GM18951 (cell line): ENCODE measurements around the gene TGM6.

Experiments
- POLR2A ChIP-seq: IDR thresholded peaks from 4 replicates; pipeline ENCODE4 v1.6.1; 2011; ENCODE audit warnings: mild to moderate bottlenecking; ENCODE audit not compliant: insufficient read length, insufficient read depth; ENCODE audit errors: extremely low read depth
- in situ Hi-C: fragments of 300-500 bp; cut with MboI; formaldehyde crosslinking; loops from one replicate; pipeline ENCODE4 v1.12.0; 2022; ENCODE audit warnings: low sequenced_read_pairs, mixed read lengths, inconsistent platforms; ENCODE audit not compliant: unreplicated experiment

Gene TGM6

DNA sequence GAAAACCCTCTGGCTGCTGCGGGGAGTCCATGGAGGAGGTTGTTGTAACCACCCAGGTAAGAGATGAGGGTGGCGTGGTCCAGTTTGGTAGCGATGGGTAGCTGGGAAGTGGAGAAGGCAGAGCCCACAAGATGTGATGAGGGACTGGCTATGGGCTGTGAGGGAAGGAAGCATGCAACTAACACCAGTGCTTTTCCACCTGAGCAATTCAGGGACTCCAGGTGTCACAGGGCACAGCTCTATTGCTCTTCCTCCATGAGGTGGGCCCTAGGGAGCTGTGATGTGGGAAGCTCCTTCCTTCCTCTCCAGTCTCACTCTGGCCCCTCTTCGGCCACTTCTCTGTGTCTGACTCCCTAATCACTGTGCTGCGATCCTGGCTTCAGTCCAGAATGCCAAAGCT, 32.4 kb upstream of the TGM6 start:
- in situ Hi-C loops = no loop called here
- no peak for TF ChIP-seq POLR2A

GRCh38 chr20:2349801-2350200, 30.9 kb upstream of the TGM6 start:
- in situ Hi-C loops = no loop called here
- no peak for TF ChIP-seq POLR2A

DNA sequence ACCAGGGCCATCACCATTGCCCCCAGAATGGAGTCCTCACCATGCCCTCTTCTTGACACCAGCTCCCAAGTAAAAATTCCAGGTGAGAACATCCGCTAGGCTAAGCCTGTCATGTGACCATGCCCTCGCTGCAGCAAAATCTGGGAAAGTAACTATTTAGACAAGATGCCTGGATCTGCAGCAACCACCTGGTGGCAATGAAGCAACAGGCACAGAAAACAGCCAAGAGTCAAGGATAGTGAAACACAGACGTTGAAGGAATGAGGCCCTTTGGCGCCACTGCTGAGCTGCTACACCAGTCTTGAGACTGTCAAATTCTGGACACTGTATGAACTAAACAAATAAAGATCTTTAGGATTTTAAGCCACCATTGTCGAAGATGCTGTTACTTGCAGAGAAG, 30.1 kb upstream of the TGM6 start:
- in situ Hi-C loops = no loop called here
- no peak for TF ChIP-seq POLR2A

DNA sequence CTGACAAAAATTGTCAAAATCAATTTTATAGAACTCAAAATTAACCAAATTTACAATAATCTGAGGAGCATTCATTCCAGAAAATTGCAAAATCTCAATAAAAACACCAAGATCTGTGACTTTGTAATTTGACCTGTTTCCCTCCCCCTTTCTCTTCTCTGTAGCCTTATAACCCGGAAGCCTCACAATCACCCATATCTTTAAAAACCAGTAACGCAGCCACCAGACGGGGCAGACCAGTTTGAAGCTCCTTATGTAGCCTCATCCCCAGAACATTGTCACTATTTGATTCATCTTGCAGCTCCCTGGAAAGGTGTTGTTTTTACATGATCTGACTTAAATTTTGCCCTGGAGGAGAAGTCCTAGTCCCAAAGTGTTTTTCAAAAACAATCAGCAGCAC, 27.5 kb upstream of the TGM6 start:
- no peak for TF ChIP-seq POLR2A
- in situ Hi-C loops = no loop called here

GRCh38 chr20:2357114-2357513, 23.6 kb upstream of the TGM6 start:
- in situ Hi-C loops = no loop called here
- TF ChIP-seq POLR2A = no peak

DNA sequence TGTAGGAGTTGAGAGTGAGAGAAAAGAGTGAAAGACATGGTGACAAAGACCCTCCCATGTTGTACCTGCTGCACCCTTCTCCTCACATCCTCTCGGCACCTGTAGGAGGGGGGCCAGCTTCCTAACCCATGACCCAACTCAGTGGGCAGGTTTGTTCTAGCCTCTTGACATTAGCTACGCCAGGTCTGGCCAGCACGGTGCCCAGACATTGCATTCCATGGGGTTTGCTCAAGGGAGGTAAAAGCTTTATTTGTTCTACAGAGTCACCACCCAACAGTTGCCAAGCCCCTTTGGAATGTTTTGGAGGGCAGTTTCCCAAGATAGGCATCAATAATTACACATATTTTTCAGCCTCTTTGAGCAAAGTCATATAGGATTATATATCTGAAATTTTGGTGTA, 22.7 kb upstream of the TGM6 start:
- no peak for TF ChIP-seq POLR2A
- in situ Hi-C loops = no loop called here

GRCh38 chr20:2361035-2361593, 19.6 kb upstream of the TGM6 start:
- in situ Hi-C loops = no loop called here
- TF ChIP-seq POLR2A = no peak

DNA sequence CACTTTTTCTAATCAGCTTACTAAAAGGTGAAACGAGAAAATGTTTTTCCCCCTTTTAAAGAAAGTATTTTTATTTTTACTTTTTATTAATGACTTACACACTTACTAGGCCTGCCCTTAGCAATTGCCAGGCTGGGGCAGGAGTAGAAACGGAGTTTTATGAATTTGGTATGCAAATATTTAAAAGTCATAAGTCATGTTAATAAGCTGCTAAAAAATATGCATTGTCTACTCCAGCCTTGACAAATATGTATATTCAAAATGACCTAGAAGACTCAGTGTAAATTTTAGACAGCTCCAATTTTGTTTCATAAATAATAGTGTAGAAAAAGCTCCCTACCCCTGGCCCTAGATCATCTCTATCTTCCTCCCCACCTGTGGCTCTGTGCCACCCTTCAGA, 17.5 kb upstream of the TGM6 start:
- in situ Hi-C loops = no loop called here
- no peak for TF ChIP-seq POLR2A

DNA sequence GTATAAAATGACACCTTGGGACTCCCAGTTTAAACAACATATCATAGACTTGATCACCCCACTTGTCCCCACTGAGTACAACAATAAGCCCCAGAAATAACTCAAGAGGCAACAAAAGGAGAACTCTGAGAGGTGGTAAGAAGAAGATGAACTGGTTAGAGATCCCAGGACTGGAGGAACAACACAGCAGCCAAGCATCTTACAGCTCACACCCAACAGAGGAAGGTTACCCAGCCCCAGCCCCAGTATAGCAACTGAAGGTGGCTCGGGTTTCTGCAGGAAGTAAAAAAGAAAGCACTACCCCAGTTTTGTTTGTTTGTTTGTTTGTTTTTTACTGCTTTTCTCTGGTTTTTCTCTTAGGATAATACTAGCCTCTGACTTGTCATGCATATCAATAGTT, 17.1 kb upstream of the TGM6 start:
- no peak for TF ChIP-seq POLR2A
- in situ Hi-C loops = no loop called here

- no peak for TF ChIP-seq POLR2A
Measured at GRCh38 chr20:2364044-2364443, 16.7 kb upstream of the TGM6 start.

DNA sequence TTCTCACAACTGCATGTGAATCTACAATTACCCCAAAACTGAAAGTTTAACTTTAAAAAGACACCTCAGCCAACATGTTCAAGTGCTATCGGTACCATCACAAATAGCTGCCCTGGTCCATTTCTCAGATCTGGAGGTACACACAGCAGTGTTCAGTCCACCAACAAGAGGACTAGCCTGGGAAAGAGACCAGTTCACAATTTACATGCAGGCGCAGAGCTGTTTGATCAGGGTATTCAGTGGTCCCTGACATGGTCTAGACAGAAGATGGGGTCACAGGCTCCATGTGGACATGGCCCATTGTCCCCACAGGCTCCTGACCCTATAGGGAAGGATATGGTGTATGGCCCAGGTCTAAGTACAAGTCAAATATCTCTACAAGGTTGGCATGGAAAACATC, 15.6 kb upstream of the TGM6 start:
- in situ Hi-C loops = no loop called here
- TF ChIP-seq POLR2A = no peak

More at GRCh38 chr20:2364044-2364443, 16.7 kb upstream of the TGM6 start:
- in situ Hi-C loops = no loop called here

GRCh38 chr20:2365666-2366065, 15.0 kb upstream of the TGM6 start:
- TF ChIP-seq POLR2A = no peak
- in situ Hi-C loops = no loop called here

GRCh38 chr20:2368621-2369020, 12.1 kb upstream of the TGM6 start:
- in situ Hi-C loops = no loop called here
- no peak for TF ChIP-seq POLR2A

DNA sequence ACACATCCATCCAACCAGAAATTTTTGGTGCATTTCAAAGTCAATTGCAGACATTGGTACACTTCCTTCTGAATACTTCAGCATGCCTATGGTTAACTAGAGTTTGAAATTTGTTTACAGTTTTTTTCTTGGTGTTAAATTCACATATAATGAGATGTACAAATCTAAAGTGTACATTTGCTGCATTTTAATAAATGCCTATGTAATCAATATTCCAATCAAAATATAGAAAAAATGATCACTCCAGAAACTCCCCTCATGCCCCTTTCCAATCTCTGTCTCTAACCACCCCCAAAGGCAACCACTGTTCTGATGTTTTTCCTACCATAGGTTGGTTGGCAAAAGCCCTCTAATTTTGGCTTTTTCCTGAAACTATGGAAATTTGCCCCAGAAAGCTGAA, 7.6 kb upstream of the TGM6 start:
- in situ Hi-C loops = no loop called here
- no peak for TF ChIP-seq POLR2A
